Activated T-helper 17 cell treated with anti-CD3 and anti-CD28 coated beads, Interleukin-2, amount 50 U/mL, for 72 hours (primary cell): ENCODE data around the gene NEUROD4. TPM values are rescaled to one million over a fixed set of nuclear protein-coding genes. Genes with fewer than 3 reads are reported as not detected.
"Not testable (repeated sequence)": the region's sequence is repeated elsewhere in the genome, so short reads cannot be mapped to it uniquely, and the experiment has no call there.

Source experiments
- ATAC-seq: fragments of 150-1000 bp; cut with Tn5 transposase; replicated peaks from 2 replicates; pipeline ENCODE4 v1.10.0; 2021; ENCODE audit warnings: mild to moderate bottlenecking, moderate library complexity
- H3K27ac Mint-ChIP-seq: one replicate; pipeline ENCODE4 v1.8.0; 2022; ENCODE audit warnings: mixed read lengths
- H3K27me3 Mint-ChIP-seq: one replicate; pipeline ENCODE4 v1.8.0; 2022; ENCODE audit warnings: mixed read lengths
- H3K36me3 Mint-ChIP-seq: one replicate; pipeline ENCODE4 v1.8.0; 2022; ENCODE audit warnings: low read depth, mild to moderate bottlenecking, mixed read lengths
- H3K4me1 Mint-ChIP-seq: one replicate; pipeline ENCODE4 v1.8.0; 2022; ENCODE audit warnings: mixed read lengths
- H3K4me3 Mint-ChIP-seq: one replicate; pipeline ENCODE4 v1.8.0; 2022; ENCODE audit warnings: mild to moderate bottlenecking, mixed read lengths
- H3K9me3 Mint-ChIP-seq: one replicate; pipeline ENCODE4 v1.8.0; 2022; ENCODE audit warnings: mixed read lengths
- total RNA-seq, 2 donors: library from RNA; stranded (reverse); gene quantifications; one replicate each; pipeline ENCODE4 v1.2.3, GENCODE V29; 2022

Gene NEUROD4
- not detected for total RNA-seq

- Mint-ChIP-seq H3K4me1 (no peaks in the 10 kb centered on the region), H3K27ac (no peak within 1 kb of the TSS), H3K36me3 (no peaks in the 10 kb centered on the region), H3K4me3 (no peak within 1 kb of the TSS), H3K9me3 (no peaks in the 10 kb centered on the region), H3K27me3 (peaks cover 42% of the 10 kb centered on the region)
- no peak for ATAC-seq
Measured at GRCh38 chr12:55019784-55020183, at the start of gene NEUROD4. Gene NEUROD4, plus strand, starts transcription at chr12:55019974. Its CDS starts 6,466 bp downstream, at chr12:55026440.

- peaks cover 94% of the 10 kb centered on the region for H3K36me3 Mint-ChIP-seq
- H3K4me1 Mint-ChIP-seq: peaks cover 51% of the 10 kb centered on the region
- peak overlapping the region; percentile 19 for H3K4me3 Mint-ChIP-seq
- no peaks in the 10 kb centered on the region for H3K9me3 Mint-ChIP-seq
- no peak for ATAC-seq
- H3K27ac Mint-ChIP-seq: peak overlapping the region; percentile 53
- H3K27me3 Mint-ChIP-seq: no peaks in the 10 kb centered on the region
Measured at GRCh38 chr12:54970741-54971140, 49.0 kb upstream of the NEUROD4 start.

GRCh38 chr12:54973556-54973955 is 46.2 kb upstream of the NEUROD4 start:
- ATAC-seq: no peak
- no peaks in the 10 kb centered on the region for H3K27me3 Mint-ChIP-seq
- H3K9me3 Mint-ChIP-seq: no peaks in the 10 kb centered on the region
- peak overlapping the region; percentile 64 for H3K27ac Mint-ChIP-seq
- H3K4me1 Mint-ChIP-seq: peaks cover 56% of the 10 kb centered on the region
- peak overlapping the region; percentile 94 for H3K4me3 Mint-ChIP-seq
- peaks cover 94% of the 10 kb centered on the region for H3K36me3 Mint-ChIP-seq

- H3K36me3 Mint-ChIP-seq: peaks cover 98% of the 10 kb centered on the region
- peaks cover 60% of the 10 kb centered on the region for H3K4me1 Mint-ChIP-seq
- no peak for ATAC-seq
- peak overlapping the region; percentile 94 for H3K4me3 Mint-ChIP-seq
- H3K27me3 Mint-ChIP-seq: no peaks in the 10 kb centered on the region
- peak overlapping the region; percentile 64 for H3K27ac Mint-ChIP-seq
- no peaks in the 10 kb centered on the region for H3K9me3 Mint-ChIP-seq
Measured at GRCh38 chr12:54974279-54974678, 45.5 kb upstream of the NEUROD4 start.

GRCh38 chr12:54975272-54975671 is 44.5 kb upstream of the NEUROD4 start:
- Mint-ChIP-seq H3K27me3 (no peaks in the 10 kb centered on the region), H3K4me1 (peaks cover 69% of the 10 kb centered on the region), H3K36me3 (peaks cover 100% of the 10 kb centered on the region), H3K4me3 (peak overlapping the region; percentile 94), H3K27ac (peak overlapping the region; percentile 64), H3K9me3 (no peaks in the 10 kb centered on the region)
- no peak for ATAC-seq

GRCh38 chr12:54975875-54976274 is 43.9 kb upstream of the NEUROD4 start:
- no peaks in the 10 kb centered on the region for H3K27me3 Mint-ChIP-seq
- H3K27ac Mint-ChIP-seq: peak overlapping the region; percentile 64
- peaks cover 65% of the 10 kb centered on the region for H3K4me1 Mint-ChIP-seq
- peak overlapping the region; percentile 94 for H3K4me3 Mint-ChIP-seq
- H3K9me3 Mint-ChIP-seq: no peaks in the 10 kb centered on the region
- ATAC-seq: no peak
- peaks cover 100% of the 10 kb centered on the region for H3K36me3 Mint-ChIP-seq

- Mint-ChIP-seq H3K4me1 (peaks cover 60% of the 10 kb centered on the region), H3K27ac (peak overlapping the region; percentile 64), H3K36me3 (peaks cover 100% of the 10 kb centered on the region), H3K9me3 (no peaks in the 10 kb centered on the region), H3K4me3 (peak overlapping the region; percentile 94), H3K27me3 (no peaks in the 10 kb centered on the region)
- ATAC-seq: no peak
Measured at GRCh38 chr12:54977155-54977554, 42.6 kb upstream of the NEUROD4 start.

GRCh38 chr12:54977857-54978256 is 41.9 kb upstream of the NEUROD4 start:
- no peak for ATAC-seq
- Mint-ChIP-seq H3K4me3 (peak overlapping the region; percentile 94), H3K27ac (peak overlapping the region; percentile 64), H3K4me1 (peaks cover 60% of the 10 kb centered on the region), H3K36me3 (peaks cover 100% of the 10 kb centered on the region), H3K27me3 (no peaks in the 10 kb centered on the region), H3K9me3 (no peaks in the 10 kb centered on the region)

GRCh38 chr12:54980341-54980740 is 39.4 kb upstream of the NEUROD4 start:
- no peaks in the 10 kb centered on the region for H3K9me3 Mint-ChIP-seq
- ATAC-seq: no peak
- peak overlapping the region; percentile 84 for H3K27ac Mint-ChIP-seq
- H3K27me3 Mint-ChIP-seq: no peaks in the 10 kb centered on the region
- peak overlapping the region; percentile 94 for H3K4me3 Mint-ChIP-seq
- H3K36me3 Mint-ChIP-seq: peaks cover 97% of the 10 kb centered on the region
- peaks cover 47% of the 10 kb centered on the region for H3K4me1 Mint-ChIP-seq

- peaks cover 83% of the 10 kb centered on the region for H3K36me3 Mint-ChIP-seq
- peaks cover 39% of the 10 kb centered on the region for H3K4me1 Mint-ChIP-seq
- ATAC-seq: peak; percentile 69
- H3K27me3 Mint-ChIP-seq: no peaks in the 10 kb centered on the region
- peak overlapping the region; percentile 84 for H3K27ac Mint-ChIP-seq
- peak overlapping the region; percentile 94 for H3K4me3 Mint-ChIP-seq
- no peaks in the 10 kb centered on the region for H3K9me3 Mint-ChIP-seq
Measured at GRCh38 chr12:54981796-54982195, 38.0 kb upstream of the NEUROD4 start.

GRCh38 chr12:54983536-54984101 is 36.2 kb upstream of the NEUROD4 start:
- H3K27ac Mint-ChIP-seq: peak overlapping the region; percentile 84
- peaks cover 35% of the 10 kb centered on the region for H3K4me1 Mint-ChIP-seq
- ATAC-seq: peak; percentile 9
- peak overlapping the region; percentile 94 for H3K4me3 Mint-ChIP-seq
- H3K36me3 Mint-ChIP-seq: peaks cover 64% of the 10 kb centered on the region
- H3K27me3 Mint-ChIP-seq: no peaks in the 10 kb centered on the region
- no peaks in the 10 kb centered on the region for H3K9me3 Mint-ChIP-seq

- Mint-ChIP-seq H3K4me1 (peaks cover 34% of the 10 kb centered on the region), H3K27ac (peak within 1 kb of the TSS; percentile 84), H3K9me3 (no peaks in the 10 kb centered on the region), H3K4me3 (peak within 1 kb of the TSS; percentile 94), H3K27me3 (no peaks in the 10 kb centered on the region), H3K36me3 (peaks cover 52% of the 10 kb centered on the region)
- ATAC-seq: peak; percentile 88
Measured at GRCh38 chr12:54984658-54985376, 35.0 kb upstream of the NEUROD4 start, which contains the start of gene TESPA1. Gene TESPA1, minus strand, starts transcription at chr12:54984762. Its CDS starts 10,200 bp downstream, at chr12:54974562.

- not testable (repeated sequence) for ATAC-seq, H3K27me3 Mint-ChIP-seq, H3K9me3 Mint-ChIP-seq, H3K27ac Mint-ChIP-seq
- H3K4me3 Mint-ChIP-seq: peak overlapping the region; percentile 21
- peaks cover 47% of the 10 kb centered on the region for H3K4me1 Mint-ChIP-seq
- H3K36me3 Mint-ChIP-seq: peaks cover 33% of the 10 kb centered on the region
Measured at GRCh38 chr12:54986773-54987172, 33.0 kb upstream of the NEUROD4 start.

- H3K4me1 Mint-ChIP-seq: peaks cover 47% of the 10 kb centered on the region
- H3K27me3 Mint-ChIP-seq: no peaks in the 10 kb centered on the region
- H3K9me3 Mint-ChIP-seq: no peaks in the 10 kb centered on the region
- no peak for ATAC-seq
- H3K4me3 Mint-ChIP-seq: peak overlapping the region; percentile 45
- no peak overlapping the region for H3K27ac Mint-ChIP-seq
- H3K36me3 Mint-ChIP-seq: peaks cover 23% of the 10 kb centered on the region
Measured at GRCh38 chr12:54987611-54988231, 32.1 kb upstream of the NEUROD4 start.
